Breast epithelium (tissue), 4 donors: Measurements from ENCODE around the gene ZNF813. TPM values are rescaled to one million over a fixed set of nuclear protein-coding genes. Genes with fewer than 3 reads are reported as not detected.

Experiments
- DNase-seq, 2 donors: peaks; one replicate each; pipeline ENCODE4 v3.0.0-alpha.2; 2019; ENCODE audit warnings: low spot score in 2 of 2
- H3K27ac ChIP-seq, 2 donors: fragments of 200-600 bp; sonication (generic) in 1 of 2; one replicate each; pipeline ENCODE4 v1.5.1; 2016 to 2019; ENCODE audit warnings: mild to moderate bottlenecking in 1 of 2
- H3K27me3 ChIP-seq, 2 donors: fragments of 200-600 bp; sonication (generic) in 1 of 2; one replicate each; pipeline versions ENCODE4 v1.5.1 to v1.6.0; 2017 to 2019; ENCODE audit warnings: control low read depth in 1 of 2, mild to moderate bottlenecking in 1 of 2
- H3K36me3 ChIP-seq: fragments of 200-600 bp; one replicate; pipeline ENCODE4 v1.5.1; 2019
- H3K4me1 ChIP-seq, 2 donors: fragments of 200-600 bp; sonication (generic); one replicate each; pipeline ENCODE4 v1.5.1; 2016 to 2019; ENCODE audit warnings: control low read depth in 1 of 2
- H3K4me3 ChIP-seq, 3 donors: fragments of 200-600 bp; sonication (generic); 1 replicate in 2 of 3; 2 replicates in 1 of 3; pipeline ENCODE4 v1.5.1; 2016 to 2019; ENCODE audit warnings: mild to moderate bottlenecking in 3 of 3, moderate library complexity in 2 of 3
- H3K9me3 ChIP-seq, 2 donors: fragments of 200-600 bp; sonication (generic) in 1 of 2; one replicate each; pipeline ENCODE4 v1.5.1; 2016 to 2019; ENCODE audit warnings: control low read depth in 1 of 2
- CTCF ChIP-seq, 3 donors: fragments of 450-650 bp; IDR thresholded peaks; one replicate each; pipeline ENCODE4 v1.5.1; 2016 to 2017; ENCODE audit warnings: antibody characterized with exemption in 3 of 3, mild to moderate bottlenecking in 3 of 3, moderate library complexity in 3 of 3
- POLR2A ChIP-seq: fragments of 450-650 bp; IDR thresholded peaks from one replicate; pipeline ENCODE4 v1.6.1; 2016; ENCODE audit warnings: antibody characterized with exemption, mild to moderate bottlenecking, moderate library complexity
- POLR2AphosphoS5 ChIP-seq, 3 donors: sonication (generic); formaldehyde crosslinking; IDR thresholded peaks; one replicate each; pipeline ENCODE4 v1.6.1; 2017; ENCODE audit warnings: antibody characterized with exemption in 3 of 3
- intact Hi-C: fragments of 100-400 bp; cut with DNase I; formaldehyde crosslinking; loops from one replicate; pipeline ENCODE4 v1.15.1; 2023; ENCODE audit warnings: low total_unique reads
- total RNA-seq, 3 donors: library from RNA; depleted of rRNA; stranded (reverse); fragments of >200 nt; gene quantifications; one replicate each; pipeline ENCODE4 v1.1.0, GENCODE V29; 2016

Gene ZNF813
- total RNA-seq, 3 donors from 2014 or later: 3.3 to 7.0 (median 3.4) TPM

- no peak for TF ChIP-seq POLR2A
- no peak for TF ChIP-seq CTCF (IDR thresholded peaks at IDR 0.05)
- no peak for TF ChIP-seq POLR2AphosphoS5 (IDR thresholded peaks at IDR 0.05)
Observed at GRCh38 chr19:53536225-53536548, 68.7 kb downstream of the ZNF813 start.

GRCh38 chr19:53537121-53537520, 69.6 kb downstream of the ZNF813 start:
- no peaks in the 10 kb centered on the region for H3K27me3 ChIP-seq
- intact Hi-C loops: no loop called here
- peak overlapping the region; percentile 53 to 89 (median 57) for H3K4me3 ChIP-seq
- DNase-seq: no peak
- H3K36me3 ChIP-seq: no peaks in the 10 kb centered on the region
- H3K4me1 ChIP-seq: no peaks in the 10 kb centered on the region
- peak overlapping the region; percentile 84 to 96 for H3K27ac ChIP-seq
- no peaks in the 10 kb centered on the region for H3K9me3 ChIP-seq
- TF ChIP-seq POLR2AphosphoS5 (IDR thresholded peaks at IDR 0.05) (no peak), POLR2A (no peak), CTCF (IDR thresholded peaks at IDR 0.05) (no peak)

More at GRCh38 chr19:53536225-53536548, 68.7 kb downstream of the ZNF813 start:
- DNase-seq: no peak
- no peak overlapping the region for H3K4me3 ChIP-seq
- no peak overlapping the region for H3K27ac ChIP-seq
- intact Hi-C loops: no loop called here
- no peaks in the 10 kb centered on the region for H3K9me3 ChIP-seq
- no peaks in the 10 kb centered on the region for H3K36me3 ChIP-seq
- H3K27me3 ChIP-seq: no peaks in the 10 kb centered on the region
- no peaks in the 10 kb centered on the region for H3K4me1 ChIP-seq

GRCh38 chr19:53537521-53538377, 70.2 kb downstream of the ZNF813 start, which contains the start of gene ZNF331:
Gene ZNF331 (plus strand): TSS chr19:53538145. CDS start chr19:53569377, 31,232 bp downstream.
- intact Hi-C loops: no loop called here
- no peaks in the 10 kb centered on the region for H3K9me3 ChIP-seq

GRCh38 chr19:53538378-53539109, 71.0 kb downstream of the ZNF813 start:
- intact Hi-C loops: no loop called here
- H3K36me3 ChIP-seq: no peaks in the 10 kb centered on the region
- no peak for DNase-seq
- H3K27me3 ChIP-seq: no peaks in the 10 kb centered on the region
- H3K4me3 ChIP-seq: peak overlapping the region; percentile 53 to 89 (median 57)
- H3K9me3 ChIP-seq: no peaks in the 10 kb centered on the region
- H3K27ac ChIP-seq: peak overlapping the region; percentile 84 to 96
- no peaks in the 10 kb centered on the region for H3K4me1 ChIP-seq
- no peak for TF ChIP-seq CTCF (IDR thresholded peaks at IDR 0.05)
- TF ChIP-seq POLR2A: no peak
- TF ChIP-seq POLR2AphosphoS5 (IDR thresholded peaks at IDR 0.05): no peak

More at GRCh38 chr19:53537521-53538377, 70.2 kb downstream of the ZNF813 start, which contains the start of gene ZNF331:
- no peak for TF ChIP-seq POLR2A
- peak; percentile 36 to 71 (median 49) for TF ChIP-seq POLR2AphosphoS5 (IDR thresholded peaks at IDR 0.05)
- peak in 2 of 3 donors; percentile 42 to 56 for TF ChIP-seq CTCF (IDR thresholded peaks at IDR 0.05)
- Histone ChIP-seq H3K27me3 (no peaks in the 10 kb centered on the region), H3K4me1 (no peaks in the 10 kb centered on the region), H3K27ac (peak within 1 kb of the TSS; percentile 84 to 96), H3K36me3 (no peaks in the 10 kb centered on the region), H3K4me3 (peak within 1 kb of the TSS; percentile 53 to 89 (median 57))
- peak; percentile 71 to 78 for DNase-seq
